Stimulated activated CD4-positive, alpha-beta T cell treated with anti-CD3 and anti-CD28 coated beads, Interleukin-1b, Interleukin-23, amount 100 ng/mL, for 4 hours (primary cell): ENCODE results near the gene TEX19.
A peak's percentile ranks its signal among the peaks of the same experiment; 100 is the strongest.
"Not testable (repeated sequence)": the region's sequence is repeated elsewhere in the genome, so short reads cannot be mapped to it uniquely, and the experiment has no call there.

Experiments
- DNase-seq, 2 donors: peaks; one replicate each; pipeline ENCODE4 v3.0.0-alpha.2; 2020; ENCODE audit warnings: low read depth in 2 of 2

The TEX19 gene

GRCh38 chr17:82338858-82339633, 20.0 kb upstream of the TEX19 start:
- no peak for DNase-seq

GRCh38 chr17:82339634-82340580, 19.1 kb upstream of the TEX19 start:
- DNase-seq: no peak

GRCh38 chr17:82342361-82343079, 16.5 kb upstream of the TEX19 start:
- no peak for DNase-seq

GRCh38 chr17:82343560-82343959, 15.5 kb upstream of the TEX19 start:
- no peak for DNase-seq

GRCh38 chr17:82344175-82344907, 14.7 kb upstream of the TEX19 start:
- no peak for DNase-seq

- DNase-seq: no peak
These were observed 13.7 kb upstream of the TEX19 start for GRCh38 chr17:82345151-82345976.

- no peak for DNase-seq
These were observed 12.4 kb upstream of the TEX19 start for GRCh38 chr17:82346342-82347300.

GRCh38 chr17:82347994-82348393, 11.1 kb upstream of the TEX19 start:
- not testable (repeated sequence) for DNase-seq

- DNase-seq: no peak
These were observed 10.6 kb upstream of the TEX19 start for GRCh38 chr17:82348434-82348833.

- no peak for DNase-seq
These were observed 10.2 kb upstream of the TEX19 start for GRCh38 chr17:82348866-82349265.

GRCh38 chr17:82349287-82349701, 9.8 kb upstream of the TEX19 start:
- no peak for DNase-seq

GRCh38 chr17:82350182-82351030, 8.6 kb upstream of the TEX19 start:
- DNase-seq: peak; percentile 21 to 31

GRCh38 chr17:82351254-82351712, 7.8 kb upstream of the TEX19 start:
- DNase-seq: no peak

- DNase-seq: peak; percentile 65 to 86
These were observed 7.1 kb upstream of the TEX19 start for GRCh38 chr17:82351713-82352488.

GRCh38 chr17:82353484-82353883, 5.6 kb upstream of the TEX19 start:
- DNase-seq: no peak

GRCh38 chr17:82354804-82355308, 4.2 kb upstream of the TEX19 start:
- no peak for DNase-seq

- DNase-seq: no peak
These were observed 3.1 kb upstream of the TEX19 start for GRCh38 chr17:82355770-82356427.
